ENCODE data around the gene PRKN.

- TF ChIP-seq CTCF (IDR thresholded peaks at IDR 0.05) (no peak), POLR2A (IDR thresholded peaks at IDR 0.05) (no peak)
Measured at GRCh38 chr6:161894436-161894835, 833.1 kb downstream of the PRKN start.
